Nephron (organoid): ENCODE measurements around the gene TRMT10B.
"Not testable (repeated sequence)": the region's sequence is repeated elsewhere in the genome, so short reads cannot be mapped to it uniquely, and the experiment has no call there.

Source experiments
- H3K27ac Mint-ChIP-seq, 3 experiments: 2 replicates each; pipeline ENCODE4 v1.8.0; 2020; ENCODE audit warnings: mixed read lengths in 3 of 3, mild to moderate bottlenecking in 2 of 3, moderate library complexity in 1 of 3
- H3K27me3 Mint-ChIP-seq: 2 replicates; pipeline ENCODE4 v1.8.0; 2021; ENCODE audit warnings: low read depth, mild to moderate bottlenecking, moderate library complexity, mixed read lengths
- H3K36me3 Mint-ChIP-seq: 2 replicates; pipeline ENCODE4 v1.8.0; 2020; ENCODE audit warnings: low read depth, mixed read lengths
- H3K4me1 Mint-ChIP-seq: 2 replicates; pipeline ENCODE4 v1.8.0; 2020; ENCODE audit warnings: mixed read lengths
- H3K4me3 Mint-ChIP-seq, 3 experiments: 2 replicates each; pipeline ENCODE4 v1.8.0; 2020; ENCODE audit warnings: mild to moderate bottlenecking in 3 of 3, mixed read lengths in 3 of 3, moderate library complexity in 2 of 3
- H3K9me3 Mint-ChIP-seq: 2 replicates; pipeline ENCODE4 v1.8.0; 2020; ENCODE audit warnings: mixed read lengths
- CTCF ChIP-seq, 3 experiments: fragments of 200-600 bp; sonication (generic); IDR thresholded peaks; one replicate each; pipeline ENCODE4 v1.5.0; 2021; ENCODE audit warnings: antibody characterized with exemption in 3 of 3; ENCODE audit not compliant: unreplicated experiment in 3 of 3

The TRMT10B gene

GRCh38 chr9:37745970-37746369 is 7.6 kb upstream of the TRMT10B start:
- Mint-ChIP-seq H3K9me3 (no peaks in the 10 kb centered on the region), H3K4me3 (no peak overlapping the region), H3K36me3 (no peaks in the 10 kb centered on the region), H3K27ac (no peak overlapping the region), H3K4me1 (no peaks in the 10 kb centered on the region), H3K27me3 (peaks cover 3% of the 10 kb centered on the region)
- TF ChIP-seq CTCF (IDR thresholded peaks at IDR 0.05; ENCODE audit: unreplicated experiment in 3 of 3), result no peak

GRCh38 chr9:37746448-37747270 is 6.9 kb upstream of the TRMT10B start:
- Mint-ChIP-seq H3K27ac (no peak overlapping the region), H3K9me3 (no peaks in the 10 kb centered on the region), H3K36me3 (no peaks in the 10 kb centered on the region), H3K4me1 (no peaks in the 10 kb centered on the region), H3K27me3 (peaks cover 2% of the 10 kb centered on the region), H3K4me3 (no peak overlapping the region)
- TF ChIP-seq CTCF (IDR thresholded peaks at IDR 0.05; ENCODE audit: unreplicated experiment in 3 of 3), result no peak

GRCh38 chr9:37747271-37747753 is 6.3 kb upstream of the TRMT10B start:
- Mint-ChIP-seq H3K36me3 (no peaks in the 10 kb centered on the region), H3K4me3 (no peak overlapping the region), H3K9me3 (no peaks in the 10 kb centered on the region), H3K27ac (no peak overlapping the region), H3K27me3 (no peaks in the 10 kb centered on the region), H3K4me1 (no peaks in the 10 kb centered on the region)
- peak; percentile 86 to 87 (median 87) for TF ChIP-seq CTCF (IDR thresholded peaks at IDR 0.05; ENCODE audit: unreplicated experiment in 3 of 3)

GRCh38 chr9:37749129-37749528 is 4.5 kb upstream of the TRMT10B start:
- Mint-ChIP-seq H3K4me1 (peaks cover 3% of the 10 kb centered on the region), H3K27me3 (no peaks in the 10 kb centered on the region), H3K27ac (no peak overlapping the region), H3K36me3 (no peaks in the 10 kb centered on the region), H3K9me3 (no peaks in the 10 kb centered on the region), H3K4me3 (no peak overlapping the region)
- no peak for TF ChIP-seq CTCF (IDR thresholded peaks at IDR 0.05; ENCODE audit: unreplicated experiment in 3 of 3)

GRCh38 chr9:37751186-37751585 is 2.4 kb upstream of the TRMT10B start:
- Mint-ChIP-seq H3K4me1 (peaks cover 9% of the 10 kb centered on the region), H3K27ac (peak overlapping the region in 1 of 3 experiments; percentile 28), H3K36me3 (no peaks in the 10 kb centered on the region), H3K27me3 (no peaks in the 10 kb centered on the region), H3K9me3 (no peaks in the 10 kb centered on the region), H3K4me3 (peak overlapping the region; percentile 53 to 72 (median 68))
- TF ChIP-seq CTCF (IDR thresholded peaks at IDR 0.05; ENCODE audit: unreplicated experiment in 3 of 3), result no peak

GRCh38 chr9:37751704-37752103 is 1.9 kb upstream of the TRMT10B start:
- H3K9me3 Mint-ChIP-seq, H3K4me1 Mint-ChIP-seq, H3K36me3 Mint-ChIP-seq, H3K4me3 Mint-ChIP-seq, H3K27me3 Mint-ChIP-seq, H3K27ac Mint-ChIP-seq: not testable (repeated sequence)

- H3K4me3 Mint-ChIP-seq, result peak overlapping the region in 2 of 3 experiments; percentile 95 to 96
- H3K27ac Mint-ChIP-seq, H3K27me3 Mint-ChIP-seq, H3K4me1 Mint-ChIP-seq, H3K36me3 Mint-ChIP-seq, H3K9me3 Mint-ChIP-seq: not testable (repeated sequence)
Observed at GRCh38 chr9:37752112-37752511, 1.5 kb upstream of the TRMT10B start.
